ENCODE data around the gene CLEC2A. TPM values are rescaled to one million over a fixed set of nuclear protein-coding genes. Genes with fewer than 3 reads are reported as not detected.
A peak's percentile ranks its signal among the peaks of the same experiment; 100 is the strongest.

Gene CLEC2A
- total RNA-seq, 2 experiments from 2014 or later, result not detected

DNA sequence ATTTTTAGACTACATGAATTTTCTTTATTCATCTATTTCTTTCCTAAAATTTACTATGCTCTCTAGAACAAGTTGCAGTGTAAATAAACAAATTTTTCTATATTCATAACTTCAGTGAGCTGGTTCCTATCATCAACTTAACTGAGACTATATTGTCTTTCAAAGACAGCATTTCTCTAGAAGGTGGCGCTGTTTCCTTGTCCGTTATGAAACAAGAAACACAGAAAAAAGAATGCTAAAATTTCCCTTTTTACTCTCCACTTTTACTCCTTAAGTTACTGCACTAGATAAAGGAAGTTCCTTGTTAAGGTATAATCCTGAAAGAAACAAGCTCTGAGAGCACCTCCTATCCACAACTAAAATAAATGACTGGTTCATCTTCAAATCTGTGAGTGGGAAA is 8.2 kb upstream of the CLEC2A start:
- CTCF ChIA-PET (ENCODE audit: unreplicated experiment), result no interaction called here

DNA sequence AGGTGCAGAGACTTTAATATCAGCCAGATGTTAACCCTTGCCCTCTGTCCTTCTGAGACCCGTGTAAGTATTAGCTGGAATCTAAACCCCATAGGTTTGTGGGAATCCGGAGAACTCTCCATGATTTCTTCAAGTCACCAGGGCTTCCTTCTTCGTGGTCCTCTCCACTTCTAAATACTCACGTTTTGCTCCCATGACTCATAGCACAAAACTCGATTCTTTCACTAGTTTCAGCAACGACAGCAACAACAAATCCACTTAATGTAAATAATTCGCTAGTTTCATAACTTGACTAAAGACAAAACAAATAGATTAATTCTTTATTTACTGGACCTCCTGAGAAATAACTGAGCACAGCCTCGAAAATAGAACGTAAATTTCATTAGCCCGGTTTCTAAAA is 4.4 kb upstream of the CLEC2A start:
- Histone ChIP-seq H4K20me1 (ENCODE audit: insufficient read depth, low read length) (no peaks in the 10 kb centered on the region), H3K36me3 (ENCODE audit: insufficient read depth, low read length) (no peaks in the 10 kb centered on the region), H3K79me2 (ENCODE audit: insufficient read depth, low read depth, low read length) (no peaks in the 10 kb centered on the region), H3K9me2 (ENCODE audit: insufficient read depth, low read length) (no peaks in the 10 kb centered on the region), H3K9me3 (ENCODE audit: low read length) (no peaks in the 10 kb centered on the region), H3K4me2 (ENCODE audit: low read length) (no peak overlapping the region), H3K4me3 (ENCODE audit: low read depth, low read length, poor library complexity, severe bottlenecking) (no peak overlapping the region), H3K27ac (ENCODE audit: low read depth, low read length, poor library complexity, severe bottlenecking) (no peak overlapping the region), H2AFZ (ENCODE audit: low read length) (no peak overlapping the region), H3K4me1 (ENCODE audit: insufficient read depth, low read length, poor library complexity, severe bottlenecking) (peaks cover 5% of the 10 kb centered on the region)
- BruUV-seq (replicated peaks), result no TSS peak
- intact Hi-C loops (cut with micrococcal nuclease; ENCODE audit: unreplicated experiment), result no loop called here
- no peak for DNase-seq (ENCODE audit: low spot score)
- ChIA-PET POLR2A (no interaction called here), CTCF (ENCODE audit: unreplicated experiment) (no interaction called here)
- no peak for TF ChIP-seq EZH2phosphoT487 (IDR thresholded peaks at IDR 0.05; ENCODE audit: borderline replicate concordance, low read depth, low read length)
- TF ChIP-seq, protein P1, sequence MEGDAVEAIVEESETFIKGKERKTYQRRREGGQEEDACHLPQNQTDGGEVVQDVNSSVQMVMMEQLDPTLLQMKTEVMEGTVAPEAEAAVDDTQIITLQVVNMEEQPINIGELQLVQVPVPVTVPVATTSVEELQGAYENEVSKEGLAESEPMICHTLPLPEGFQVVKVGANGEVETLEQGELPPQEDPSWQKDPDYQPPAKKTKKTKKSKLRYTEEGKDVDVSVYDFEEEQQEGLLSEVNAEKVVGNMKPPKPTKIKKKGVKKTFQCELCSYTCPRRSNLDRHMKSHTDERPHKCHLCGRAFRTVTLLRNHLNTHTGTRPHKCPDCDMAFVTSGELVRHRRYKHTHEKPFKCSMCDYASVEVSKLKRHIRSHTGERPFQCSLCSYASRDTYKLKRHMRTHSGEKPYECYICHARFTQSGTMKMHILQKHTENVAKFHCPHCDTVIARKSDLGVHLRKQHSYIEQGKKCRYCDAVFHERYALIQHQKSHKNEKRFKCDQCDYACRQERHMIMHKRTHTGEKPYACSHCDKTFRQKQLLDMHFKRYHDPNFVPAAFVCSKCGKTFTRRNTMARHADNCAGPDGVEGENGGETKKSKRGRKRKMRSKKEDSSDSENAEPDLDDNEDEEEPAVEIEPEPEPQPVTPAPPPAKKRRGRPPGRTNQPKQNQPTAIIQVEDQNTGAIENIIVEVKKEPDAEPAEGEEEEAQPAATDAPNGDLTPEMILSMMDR (conservative IDR thresholded peaks at IDR 0.05; ENCODE audit: low read length), result no peak

More for the DNA sequence above, 8.2 kb upstream of the CLEC2A start:
- no TSS peak for BruUV-seq (replicated peaks)
- peaks cover 5% of the 10 kb centered on the region for H3K4me1 ChIP-seq (ENCODE audit: insufficient read depth, low read length, poor library complexity, severe bottlenecking)
- H3K36me3 ChIP-seq (ENCODE audit: insufficient read depth, low read length), result no peaks in the 10 kb centered on the region
- no peak overlapping the region for H2AFZ ChIP-seq (ENCODE audit: low read length)
- H3K9me2 ChIP-seq (ENCODE audit: insufficient read depth, low read length), result no peaks in the 10 kb centered on the region
- DNase-seq (ENCODE audit: low spot score), result peak; percentile 12
- TF ChIP-seq, protein P1 (conservative IDR thresholded peaks at IDR 0.05; ENCODE audit: low read length), result peak; percentile 73
- TF ChIP-seq EZH2phosphoT487 (IDR thresholded peaks at IDR 0.05; ENCODE audit: borderline replicate concordance, low read depth, low read length), result no peak
- H3K4me2 ChIP-seq (ENCODE audit: low read length), result no peak overlapping the region
- no peaks in the 10 kb centered on the region for H4K20me1 ChIP-seq (ENCODE audit: insufficient read depth, low read length)
- no peaks in the 10 kb centered on the region for H3K79me2 ChIP-seq (ENCODE audit: insufficient read depth, low read depth, low read length)
- no peak overlapping the region for H3K27ac ChIP-seq (ENCODE audit: low read depth, low read length, poor library complexity, severe bottlenecking)
- H3K4me3 ChIP-seq (ENCODE audit: low read depth, low read length, poor library complexity, severe bottlenecking), result no peak overlapping the region
- intact Hi-C loops (cut with micrococcal nuclease; ENCODE audit: unreplicated experiment), result no loop called here
- POLR2A ChIA-PET, result interaction anchor here (0.6 kb wide), 1 partner anchor 47 kb away, joined by 3 read pairs; no protein-coding TSS in a partner anchor
- no peaks in the 10 kb centered on the region for H3K9me3 ChIP-seq (ENCODE audit: low read length)

DNA sequence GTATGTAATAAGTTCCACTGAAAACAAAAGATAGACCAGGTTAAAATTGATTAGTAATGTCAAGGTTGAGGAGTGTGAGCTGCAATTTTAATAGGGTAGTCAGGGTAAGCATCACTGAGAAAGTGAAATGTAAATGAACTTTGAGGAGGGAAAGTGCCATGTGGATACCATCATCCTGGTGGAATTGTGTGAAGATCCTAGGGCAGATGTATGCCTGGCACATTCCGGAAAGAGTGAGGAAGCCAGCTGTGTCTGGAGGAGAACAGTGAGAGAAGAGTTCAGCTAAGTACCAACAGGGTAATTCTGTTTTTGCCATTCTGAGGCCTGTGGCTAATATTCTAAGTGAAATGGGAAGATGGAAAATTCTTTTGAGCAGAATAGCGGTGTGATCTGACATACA is 2.9 kb upstream of the CLEC2A start:
- Histone ChIP-seq H3K27ac (ENCODE audit: low read depth, low read length, poor library complexity, severe bottlenecking) (no peak overlapping the region), H3K4me2 (ENCODE audit: low read length) (no peak overlapping the region), H4K20me1 (ENCODE audit: insufficient read depth, low read length) (no peaks in the 10 kb centered on the region), H3K79me2 (ENCODE audit: insufficient read depth, low read depth, low read length) (no peaks in the 10 kb centered on the region), H3K4me1 (ENCODE audit: insufficient read depth, low read length, poor library complexity, severe bottlenecking) (peaks cover 5% of the 10 kb centered on the region), H3K9me3 (ENCODE audit: low read length) (no peaks in the 10 kb centered on the region), H3K4me3 (ENCODE audit: low read depth, low read length, poor library complexity, severe bottlenecking) (no peak overlapping the region), H3K36me3 (ENCODE audit: insufficient read depth, low read length) (no peaks in the 10 kb centered on the region), H2AFZ (ENCODE audit: low read length) (no peak overlapping the region), H3K9me2 (ENCODE audit: insufficient read depth, low read length) (no peaks in the 10 kb centered on the region)
- no peak for TF ChIP-seq EZH2phosphoT487 (IDR thresholded peaks at IDR 0.05; ENCODE audit: borderline replicate concordance, low read depth, low read length)
- TF ChIP-seq, protein P1 (conservative IDR thresholded peaks at IDR 0.05; ENCODE audit: low read length), result no peak
- intact Hi-C loops (cut with micrococcal nuclease; ENCODE audit: unreplicated experiment), result no loop called here
- no TSS peak for BruUV-seq (replicated peaks)
- CTCF ChIA-PET (ENCODE audit: unreplicated experiment), result no interaction called here
- POLR2A ChIA-PET, result no interaction called here
- DNase-seq (ENCODE audit: low spot score), result no peak

Data from OCI-LY7 (cell line).